Posterior vena cava (tissue), 2 donors: ENCODE data around the gene NFE2L1. TPM values are rescaled to one million over a fixed set of nuclear protein-coding genes. Genes with fewer than 3 reads are reported as not detected.
"Not testable (repeated sequence)": the region's sequence is repeated elsewhere in the genome, so short reads cannot be mapped to it uniquely, and the experiment has no call there.

ENCODE experiments used
- DNase-seq: peaks from one replicate; pipeline ENCODE4 v3.0.0-alpha.2; 2020; ENCODE audit warnings: low spot score
- intact Hi-C, 2 donors: fragments of 100-400 bp; cut with DNase I; formaldehyde crosslinking; loops; one replicate each; pipeline versions ENCODE4 v1.14.1 to v1.14.2; 2022 to 2023
- total RNA-seq, 2 donors: library from RNA; stranded (reverse); fragmentation: NEBNext Ultra II Directional; extraction: Animal tissue kit (Norgen Biotek cat#: 25700); gene quantifications; one replicate each; pipeline ENCODE4 v1.2.1, GENCODE V29; 2021
- donor health status: DM: yes; HTN: yes; CAD: no.
- donor health status: DM: yes; HTN: yes; CAD: no.

Gene NFE2L1
- total RNA-seq, 2 donors from 2014 or later = 255 to 263 TPM

DNA sequence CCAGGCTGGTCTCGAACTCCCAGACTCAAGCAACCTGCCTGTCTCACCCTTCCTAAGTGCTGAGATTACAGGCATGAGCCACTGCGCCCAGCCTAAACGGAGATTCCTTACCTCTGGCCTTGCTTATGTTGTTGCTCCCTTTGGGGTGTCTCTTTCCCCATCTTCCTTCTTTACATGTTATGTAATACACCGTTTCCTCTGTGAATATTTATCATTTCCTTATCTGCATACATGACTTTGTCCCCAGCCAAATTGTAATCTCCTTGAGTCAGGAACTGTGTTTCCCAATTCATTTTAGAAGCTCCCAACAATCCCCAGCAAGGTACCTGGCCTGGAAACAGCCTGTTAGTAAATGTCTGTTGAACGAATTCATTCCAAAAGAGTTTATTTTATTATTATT lies 26.2 kb upstream of the NFE2L1 start:
- intact Hi-C loops = loop anchor here in 1 of 2 donors (10.0 kb wide), 1 partner anchor 103 kb away; no protein-coding TSS in a partner anchor

DNA sequence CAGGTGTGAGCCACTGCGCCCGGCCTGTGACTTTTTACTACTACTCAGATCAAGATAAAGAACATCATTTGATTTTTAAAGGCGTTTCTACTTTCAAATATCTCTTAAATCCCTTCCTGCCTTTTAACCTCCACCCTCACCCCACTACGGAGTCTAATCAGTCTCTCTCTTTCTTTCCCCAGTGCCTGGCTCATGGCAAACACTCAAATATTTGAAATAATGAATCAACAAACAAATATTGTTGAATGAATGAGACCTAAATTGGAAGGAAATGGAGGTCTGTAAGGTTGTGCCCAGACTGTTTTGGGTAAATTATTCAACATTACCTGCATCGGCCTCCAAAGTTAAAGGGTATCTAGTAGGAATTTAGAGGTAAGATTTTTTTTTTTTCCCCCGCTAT lies 25.3 kb upstream of the NFE2L1 start:
- intact Hi-C loops = loop anchor here in 1 of 2 donors (10.0 kb wide), 1 partner anchor 102 kb away; no protein-coding TSS in a partner anchor
- peak; percentile 23 for DNase-seq

More for the DNA sequence above, 26.2 kb upstream of the NFE2L1 start:
- DNase-seq = peak; percentile 35

DNA sequence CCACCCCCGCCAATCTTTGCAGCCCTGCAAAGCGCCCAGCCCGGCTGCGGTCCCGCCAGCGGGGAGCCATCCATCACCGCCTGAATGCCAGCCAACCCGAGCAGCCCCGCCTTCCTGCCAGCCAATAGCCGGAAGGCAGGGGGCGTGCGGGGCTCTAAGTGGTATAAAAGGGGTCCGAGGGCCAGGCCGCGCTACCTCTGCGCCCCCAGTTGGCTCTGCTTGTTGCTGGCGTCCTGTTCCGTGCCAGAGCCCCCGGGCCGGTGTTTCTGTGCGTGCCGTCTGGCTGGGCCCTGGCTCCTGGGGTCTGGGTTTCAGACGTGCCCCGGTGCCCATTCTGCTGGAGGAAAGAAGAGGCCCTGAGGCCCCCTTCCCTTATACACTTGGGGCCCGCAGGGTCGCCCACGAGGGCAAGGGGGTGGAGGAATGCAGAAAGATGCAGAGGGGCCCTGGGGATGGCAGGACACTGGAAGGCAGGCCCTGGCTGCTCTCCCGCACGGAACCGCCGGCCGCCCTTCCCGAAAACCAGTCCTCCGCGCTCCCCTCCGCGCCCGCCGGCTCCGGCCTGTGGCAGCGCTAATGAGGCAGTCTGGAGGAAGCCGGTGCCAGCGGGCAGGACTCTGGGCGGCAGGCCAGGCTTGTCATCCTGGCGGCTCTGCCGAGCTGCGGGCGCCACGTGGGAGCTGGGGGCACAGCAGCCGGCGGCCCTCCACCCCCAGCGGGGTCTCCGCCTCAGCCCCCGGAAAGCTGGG lies 24.6 kb upstream of the NFE2L1 start:
- peak; percentile 95 for DNase-seq
- intact Hi-C loops = loop anchor here in 1 of 2 donors (10.0 kb wide), 1 partner anchor 101 kb away; no protein-coding TSS in a partner anchor

DNA sequence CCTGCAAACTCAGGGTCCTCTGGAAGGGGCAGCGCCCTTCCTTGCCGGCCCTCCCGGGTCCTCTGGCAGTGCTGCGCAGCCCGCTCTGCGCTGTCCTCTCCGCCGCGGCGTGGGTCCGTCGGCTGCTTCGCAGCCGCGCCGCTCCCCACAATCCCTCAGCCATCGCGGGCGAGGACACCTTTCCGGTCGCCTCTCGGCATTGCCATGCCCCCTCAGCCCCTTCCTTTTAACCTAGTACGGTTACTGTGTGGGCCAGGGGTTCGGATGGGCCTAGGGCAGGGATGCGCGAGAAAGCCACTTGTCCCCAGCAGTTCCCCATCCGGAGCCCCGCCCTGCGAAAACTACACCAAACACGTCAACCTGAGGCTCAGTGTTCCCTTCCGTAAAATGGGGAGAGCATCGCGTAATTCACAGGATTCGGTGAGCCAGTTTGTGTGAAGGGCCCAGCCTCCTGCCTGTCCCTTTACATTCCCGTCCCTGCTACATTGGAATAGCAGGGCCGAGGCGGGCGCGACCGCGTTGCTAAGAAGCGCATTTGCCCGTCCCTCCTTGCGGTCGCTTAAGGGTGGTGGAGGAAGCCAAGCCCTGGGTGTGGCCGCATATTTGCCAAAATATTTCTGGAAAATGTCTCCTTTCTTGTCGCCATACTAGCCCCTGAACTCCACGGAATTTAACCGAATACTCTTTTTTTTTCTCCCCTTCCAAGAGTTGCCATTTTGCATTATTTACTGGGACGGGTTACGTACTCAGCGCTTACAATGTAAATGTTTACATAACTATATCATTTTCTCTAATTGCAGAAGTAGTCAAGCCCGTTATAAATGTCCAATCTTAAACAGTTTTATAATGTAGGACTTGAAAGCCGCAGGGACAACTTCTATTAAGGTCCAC lies 23.8 kb upstream of the NFE2L1 start:
- peak; percentile 90 for DNase-seq
- intact Hi-C loops = loop anchor here (5.0 to 10.0 kb wide), 2 partner anchors 100 to 103 kb away; no protein-coding TSS in a partner anchor

DNA sequence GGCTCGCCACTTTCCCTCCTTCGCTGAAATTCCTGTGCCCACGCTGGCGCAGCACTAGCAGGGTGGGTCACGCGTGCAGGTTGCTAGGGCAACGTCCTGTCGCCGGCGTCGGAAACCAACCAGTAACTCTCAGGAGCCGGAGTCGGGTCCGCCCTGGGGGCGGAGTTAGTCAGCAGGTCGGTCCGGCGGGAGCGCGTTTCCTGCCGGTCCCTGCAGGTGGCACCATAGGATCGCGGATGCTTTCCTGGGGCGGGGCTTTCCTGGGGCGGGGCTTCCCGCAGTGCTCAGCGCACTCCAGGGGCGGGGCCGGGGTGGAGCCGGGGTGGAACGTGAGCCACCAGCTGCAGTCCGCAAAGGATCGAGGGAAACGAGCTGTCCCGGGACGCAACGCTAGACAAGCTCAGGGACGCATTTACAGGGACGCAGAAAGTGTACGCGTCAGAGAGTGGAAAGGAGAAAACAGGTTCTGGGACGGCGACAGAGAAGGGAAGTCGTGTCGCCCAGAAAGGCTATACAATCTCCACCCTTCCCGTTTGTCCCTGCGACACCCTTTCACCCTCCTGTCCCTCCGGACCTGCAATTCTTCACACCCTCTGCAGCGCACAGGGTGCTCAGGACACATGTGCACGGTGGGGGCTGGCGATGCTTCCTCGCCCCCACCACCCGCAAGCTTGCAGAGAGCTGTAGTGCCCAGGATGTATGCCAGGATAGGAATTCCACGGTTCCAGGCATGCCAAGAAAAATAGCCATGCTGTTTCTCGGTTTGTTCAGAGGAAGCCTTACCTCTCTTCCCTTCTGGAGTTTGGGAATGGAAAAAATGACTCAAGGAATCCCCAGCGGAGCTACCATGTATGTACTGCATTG lies 22.9 kb upstream of the NFE2L1 start:
- peak; percentile 100 for DNase-seq
- intact Hi-C loops = loop anchor here (5.0 to 10.0 kb wide), 2 partner anchors 100 to 102 kb away; no protein-coding TSS in a partner anchor

DNA sequence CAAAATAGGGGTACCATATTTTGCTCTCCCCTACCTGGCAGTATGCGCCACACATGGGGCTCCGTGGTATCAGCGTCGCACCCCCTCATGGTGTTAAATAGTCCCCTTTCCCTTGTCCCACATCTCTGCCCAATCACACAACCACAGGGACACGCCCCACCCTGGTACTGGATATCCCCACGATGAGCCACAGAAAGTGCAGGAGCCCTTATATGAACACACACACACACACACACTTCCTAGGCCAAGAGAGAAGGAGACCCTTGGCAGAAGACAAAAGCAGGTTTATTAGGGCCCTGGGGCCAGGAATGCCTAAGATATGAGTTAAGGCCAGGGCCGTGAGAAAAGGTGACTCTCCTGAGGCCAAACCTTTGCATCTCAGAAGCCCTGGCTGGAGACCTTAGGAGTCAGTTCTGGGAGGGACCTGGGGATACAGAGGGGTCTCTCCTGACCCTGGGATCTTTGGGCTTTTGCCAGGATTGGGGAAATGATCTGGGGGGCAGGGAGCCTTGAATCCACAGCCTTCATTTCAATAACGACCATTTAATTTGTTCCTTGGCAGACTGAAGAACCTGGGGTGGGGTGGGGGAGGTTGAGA lies 22.2 kb upstream of the NFE2L1 start:
- intact Hi-C loops = loop anchor here (2.0 to 10.0 kb wide), 3 partner anchors 49 to 101 kb away; no protein-coding TSS in a partner anchor
- peak; percentile 70 for DNase-seq

DNA sequence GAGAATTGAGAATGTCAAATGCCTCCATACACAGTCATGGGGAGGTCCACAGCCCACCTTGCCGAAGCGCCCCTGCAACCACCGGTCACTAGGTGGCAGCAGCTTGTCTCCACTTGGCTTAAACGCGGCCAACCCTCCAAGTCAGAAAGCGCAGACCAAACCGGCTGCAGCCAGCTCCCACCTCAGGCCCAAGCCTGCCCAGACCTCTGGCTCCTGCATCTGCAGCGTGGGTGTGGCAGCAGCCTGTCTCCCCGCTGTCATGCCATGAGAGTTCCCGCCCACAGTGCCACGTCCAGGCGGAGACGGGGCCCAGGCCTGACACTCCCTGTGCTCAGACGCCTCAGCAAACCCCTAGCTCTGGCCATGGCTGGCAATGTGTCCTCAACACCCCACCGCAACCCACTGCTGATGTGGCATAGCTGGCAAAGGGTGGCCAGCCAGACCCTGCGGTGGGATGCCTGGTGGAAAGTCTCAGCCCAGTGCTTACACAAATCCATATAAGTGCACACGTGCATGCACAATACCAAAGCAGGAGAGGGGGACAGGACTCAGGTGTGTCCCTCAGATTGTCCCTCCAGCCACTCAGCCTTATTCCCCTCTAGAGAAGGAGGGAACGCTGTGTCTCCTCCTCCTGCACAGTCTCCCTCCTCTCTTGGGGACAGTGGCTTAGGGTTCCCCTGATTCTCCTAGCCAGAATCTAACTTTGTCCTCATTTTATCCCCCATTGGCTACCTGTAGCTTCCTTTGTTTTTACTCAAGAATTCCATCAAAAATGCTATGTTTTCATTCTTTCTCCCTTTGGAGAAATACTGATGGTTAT lies 21.4 kb upstream of the NFE2L1 start:
- intact Hi-C loops = loop anchor here (2.0 to 10.0 kb wide), 3 partner anchors 48 to 101 kb away; no protein-coding TSS in a partner anchor
- peak; percentile 95 for DNase-seq

DNA sequence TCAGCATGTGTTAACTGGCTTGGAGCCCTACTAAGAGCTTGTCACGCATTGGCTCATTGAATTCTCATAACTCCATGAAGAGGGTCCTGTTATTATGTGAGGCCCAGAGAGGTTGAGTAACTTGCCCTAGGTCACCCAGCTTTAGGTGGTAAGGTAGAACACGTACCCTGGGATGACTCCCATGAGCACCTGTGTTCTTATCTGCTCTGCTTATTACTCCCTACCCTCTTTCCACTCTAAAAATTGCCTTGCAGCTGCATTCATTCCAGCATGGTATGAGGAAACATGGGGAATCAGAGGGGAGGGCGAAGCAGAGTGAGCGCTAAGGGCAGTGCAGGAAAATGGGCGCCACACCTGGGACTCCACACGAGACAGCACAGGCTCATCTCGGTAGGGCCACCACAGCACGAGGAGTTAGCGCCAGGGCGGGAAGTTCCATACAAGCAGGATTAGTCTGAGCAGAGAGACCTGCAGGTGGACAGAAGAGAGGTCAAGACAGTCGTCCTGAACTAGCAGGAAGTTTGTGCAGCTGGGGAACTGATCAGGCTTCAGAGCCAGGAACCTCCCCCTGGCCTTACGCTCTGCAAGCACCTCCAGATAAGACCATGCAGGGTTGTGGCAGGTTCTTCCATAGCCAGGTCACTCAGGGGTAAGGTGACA lies 20.7 kb upstream of the NFE2L1 start:
- intact Hi-C loops = loop anchor here (2.0 to 10.0 kb wide), 3 partner anchors 47 to 100 kb away; no protein-coding TSS in a partner anchor
- peak; percentile 58 for DNase-seq

DNA sequence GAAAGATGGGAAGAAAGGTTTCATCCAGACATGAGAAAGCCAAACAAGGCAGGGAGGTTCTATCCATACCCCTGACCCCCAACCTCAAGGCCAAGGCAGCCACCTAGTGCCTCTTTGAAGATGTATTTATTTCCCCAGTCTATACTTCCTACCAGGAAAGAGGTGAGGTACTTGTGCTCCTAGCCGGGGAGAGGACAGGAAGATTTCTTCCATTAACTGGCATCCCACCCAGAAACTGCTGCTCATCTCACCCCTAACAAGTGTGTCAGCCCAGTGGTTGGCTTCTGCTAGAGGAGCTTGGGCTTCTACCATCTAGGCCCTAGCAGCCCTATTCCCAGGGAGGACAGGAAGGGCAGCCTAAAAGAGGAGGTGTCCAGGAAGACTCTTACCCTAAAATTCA lies 19.4 kb upstream of the NFE2L1 start:
- no peak for DNase-seq

DNA sequence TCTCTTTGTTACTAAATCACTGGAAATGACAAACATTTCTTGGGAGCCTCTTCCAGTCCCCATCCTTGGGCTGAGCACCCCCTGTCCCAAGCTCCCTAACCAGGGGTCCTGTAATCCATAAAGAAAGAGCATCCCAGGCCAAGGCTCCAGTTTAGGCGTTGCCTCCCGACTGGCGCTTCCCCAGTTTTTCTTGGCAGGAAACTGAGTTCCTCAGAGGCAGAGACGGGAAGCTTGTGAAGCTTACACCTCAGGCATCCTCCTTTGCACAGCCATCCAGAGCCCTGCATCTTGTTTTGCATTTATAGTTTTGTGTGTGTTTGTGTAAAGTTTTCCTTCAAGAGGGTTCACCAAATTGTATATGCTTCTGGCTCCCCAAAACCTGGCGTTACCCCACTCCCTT lies 17.6 kb upstream of the NFE2L1 start:
- DNase-seq = peak; percentile 66
- intact Hi-C loops = no loop called here

More for the DNA sequence above, 19.4 kb upstream of the NFE2L1 start:
- intact Hi-C loops = loop anchor here (5.0 to 10.0 kb wide), 2 partner anchors 96 to 99 kb away; no protein-coding TSS in a partner anchor

DNA sequence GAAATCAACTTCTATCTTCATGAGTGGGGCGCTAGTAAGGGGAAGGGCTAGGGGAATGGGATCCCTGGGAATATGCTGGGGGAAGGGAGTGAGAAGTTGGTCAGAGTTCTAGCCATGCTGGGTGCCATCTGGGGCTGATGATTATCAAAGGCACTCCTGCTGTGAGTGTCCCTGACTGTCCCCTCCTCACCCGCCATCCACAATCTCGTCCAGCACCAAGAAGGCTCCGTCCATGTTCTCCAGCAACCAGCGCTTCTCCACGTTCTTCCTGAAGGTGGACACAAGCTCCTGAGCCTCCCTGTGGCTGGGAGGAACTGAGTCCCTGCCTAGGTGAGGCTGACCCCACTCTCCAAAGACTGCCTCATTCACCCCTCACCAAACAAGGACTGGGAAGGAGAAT lies 16.2 kb upstream of the NFE2L1 start:
- DNase-seq = peak; percentile 16
- intact Hi-C loops = no loop called here

DNA sequence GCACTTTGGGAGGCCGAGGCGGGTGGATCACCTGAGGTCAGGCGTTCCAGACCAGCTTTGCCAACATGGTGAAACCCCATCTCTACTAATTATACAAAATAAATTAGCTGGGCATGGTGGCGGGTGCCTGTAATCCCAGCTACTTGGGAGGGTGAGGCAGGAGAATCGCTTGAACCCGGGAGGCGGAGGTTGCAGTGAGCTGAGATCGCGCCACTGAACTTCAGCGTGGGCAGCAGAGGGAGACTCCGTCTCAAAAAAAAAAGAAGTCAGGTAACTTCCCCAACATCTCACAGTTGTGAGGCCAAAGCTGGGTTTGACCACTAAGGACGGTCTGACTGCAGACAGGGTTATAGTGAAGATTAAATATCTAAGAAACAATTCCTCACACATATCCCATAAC lies 13.4 kb upstream of the NFE2L1 start:
- intact Hi-C loops, DNase-seq: not testable (repeated sequence)

DNA sequence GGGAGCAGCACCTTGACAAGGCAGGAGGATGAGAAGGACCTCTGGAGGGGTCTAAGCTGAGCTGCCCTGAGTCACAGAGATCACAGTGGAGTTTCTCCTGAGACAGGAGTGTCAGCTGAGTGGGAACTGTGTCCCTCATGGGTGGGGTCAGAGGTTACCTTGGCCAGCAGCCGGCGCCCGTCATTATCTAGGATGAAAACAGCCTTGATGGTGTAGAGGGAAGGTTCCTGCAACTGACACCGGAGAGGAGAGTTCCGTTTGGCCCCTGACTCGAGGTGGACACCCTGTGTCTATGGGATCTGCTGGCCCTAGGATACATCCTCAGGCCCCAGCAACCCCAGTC lies 11.5 kb upstream of the NFE2L1 start:
- DNase-seq = no peak
- intact Hi-C loops = no loop called here

DNA sequence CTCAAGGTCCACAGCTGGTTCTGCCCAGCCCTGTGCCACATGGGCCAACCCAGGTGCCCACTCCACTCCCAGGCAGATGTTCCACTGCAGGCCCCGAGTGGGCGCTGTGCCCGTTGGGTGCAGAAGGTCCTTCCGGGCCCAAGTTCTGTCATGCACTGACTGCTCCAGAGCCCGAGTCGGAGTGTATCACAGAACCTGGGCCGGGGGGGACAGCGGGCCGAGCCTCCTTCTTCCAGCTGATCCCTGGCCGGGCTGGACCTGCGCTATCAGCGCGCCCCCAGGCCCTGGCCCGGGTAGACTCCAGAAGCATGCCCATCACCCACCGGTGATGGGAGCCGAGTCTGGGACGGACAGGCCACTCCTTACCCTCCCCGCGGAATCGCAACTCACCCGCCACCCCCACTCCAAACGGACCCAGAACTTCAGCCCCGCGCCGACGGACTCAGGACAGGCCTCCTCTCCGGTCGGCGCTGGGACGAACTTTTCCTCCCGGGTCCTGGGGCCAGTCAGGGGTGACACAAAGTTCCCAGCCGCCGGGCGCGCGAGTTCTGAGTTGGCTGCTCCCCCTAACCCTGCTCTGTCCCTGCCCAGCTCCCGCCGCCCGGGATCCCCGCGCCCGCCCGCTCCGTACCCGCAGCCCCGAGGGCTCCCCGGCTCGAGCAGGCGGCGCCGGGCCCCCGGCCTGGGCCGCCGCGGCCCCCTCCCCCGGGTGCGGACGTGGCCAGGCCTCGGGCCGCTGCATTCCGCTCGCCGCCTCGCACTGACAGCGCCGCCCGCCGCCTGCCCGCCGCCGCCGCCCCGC lies 10.9 kb upstream of the NFE2L1 start, which contains the start of gene COPZ2:
Gene COPZ2 (minus strand): TSS at position 762 of the 802 bp plus-strand sequence. CDS start 20 bp downstream, at position 742.
- intact Hi-C loops = no loop called here
- peak; percentile 91 for DNase-seq

DNA sequence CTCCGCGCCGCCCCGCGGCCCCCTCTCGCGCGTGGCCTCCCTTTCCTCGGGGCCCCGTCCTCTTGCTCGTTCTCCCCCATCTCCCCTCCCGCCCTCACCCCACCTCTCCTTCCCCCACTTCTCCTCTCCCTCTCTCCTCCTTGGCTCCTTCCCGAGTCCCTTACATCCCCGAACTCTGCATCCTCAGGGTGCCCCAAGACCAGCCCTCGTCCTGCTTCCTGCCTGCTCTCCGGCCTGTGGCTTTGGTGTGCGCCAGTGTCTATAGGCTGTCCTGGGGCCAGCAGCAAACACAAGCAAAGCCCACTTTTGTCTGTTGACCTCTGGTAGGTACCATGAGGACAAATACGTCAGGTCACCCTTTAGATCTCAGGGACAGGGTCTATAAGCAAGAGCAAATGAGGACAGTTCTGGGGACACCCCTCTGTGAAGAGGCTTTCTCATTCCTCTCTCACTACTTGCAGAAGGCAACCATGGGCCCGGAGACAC lies 10.3 kb upstream of the NFE2L1 start:
- intact Hi-C loops = no loop called here
- no peak for DNase-seq

DNA sequence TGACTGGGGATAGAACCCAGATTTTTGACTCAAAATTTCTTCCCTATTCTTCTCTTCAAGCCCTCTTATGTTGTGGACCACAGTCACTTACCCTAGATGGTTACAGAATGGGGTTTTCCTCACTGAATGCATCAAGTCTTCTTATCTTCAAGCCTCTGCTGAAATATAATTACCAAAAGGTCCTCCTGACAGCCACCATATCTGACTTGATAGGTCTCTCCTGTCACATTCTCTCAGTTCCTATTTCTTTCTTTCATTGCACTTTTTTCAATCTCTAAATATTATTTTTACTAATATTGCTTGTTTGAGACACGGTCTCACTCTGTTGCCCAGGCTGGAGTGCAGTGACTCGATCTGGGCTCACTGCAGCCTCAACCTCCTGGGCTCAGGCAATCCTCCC lies 9.5 kb upstream of the NFE2L1 start:
- no peak for DNase-seq
- intact Hi-C loops = no loop called here
